ENCODE measurements around the gene CTU1. TPM values are rescaled to one million over a fixed set of nuclear protein-coding genes. Genes with fewer than 3 reads are reported as not detected.

Gene CTU1
- total RNA-seq, 3 donors from 2014 or later (not counting 1 experiment from before 2014, with no cell fraction given), result 2.5 to 6.5 (median 3.8) TPM

DNA sequence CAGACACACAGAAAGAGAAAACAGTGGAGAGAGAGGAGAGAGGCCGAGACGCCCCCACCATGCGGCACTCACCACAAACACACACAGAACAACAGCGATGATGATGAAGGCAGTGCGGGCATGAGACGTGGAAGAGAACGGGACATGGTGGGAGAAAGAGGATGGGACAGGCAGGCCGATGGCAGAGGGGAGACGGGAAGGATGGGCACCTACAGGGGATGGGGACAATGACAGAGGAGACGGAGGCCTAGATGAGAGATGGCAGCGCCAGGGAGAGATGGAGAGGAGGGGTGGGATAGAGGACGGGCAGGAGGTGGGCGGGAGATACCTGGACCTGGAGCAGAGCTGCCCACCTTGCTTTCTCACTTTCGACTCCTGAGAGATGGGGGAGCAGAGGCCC, 24.4 kb downstream of the CTU1 start:
- no peaks in the 10 kb centered on the region for H3K27me3 ChIP-seq (ENCODE audit: control insufficient read depth, insufficient read depth, low read length)
- no peaks in the 10 kb centered on the region for H3K36me3 ChIP-seq (ENCODE audit: control insufficient read depth, insufficient read depth, low read length)
- TF ChIP-seq, protein P1, sequence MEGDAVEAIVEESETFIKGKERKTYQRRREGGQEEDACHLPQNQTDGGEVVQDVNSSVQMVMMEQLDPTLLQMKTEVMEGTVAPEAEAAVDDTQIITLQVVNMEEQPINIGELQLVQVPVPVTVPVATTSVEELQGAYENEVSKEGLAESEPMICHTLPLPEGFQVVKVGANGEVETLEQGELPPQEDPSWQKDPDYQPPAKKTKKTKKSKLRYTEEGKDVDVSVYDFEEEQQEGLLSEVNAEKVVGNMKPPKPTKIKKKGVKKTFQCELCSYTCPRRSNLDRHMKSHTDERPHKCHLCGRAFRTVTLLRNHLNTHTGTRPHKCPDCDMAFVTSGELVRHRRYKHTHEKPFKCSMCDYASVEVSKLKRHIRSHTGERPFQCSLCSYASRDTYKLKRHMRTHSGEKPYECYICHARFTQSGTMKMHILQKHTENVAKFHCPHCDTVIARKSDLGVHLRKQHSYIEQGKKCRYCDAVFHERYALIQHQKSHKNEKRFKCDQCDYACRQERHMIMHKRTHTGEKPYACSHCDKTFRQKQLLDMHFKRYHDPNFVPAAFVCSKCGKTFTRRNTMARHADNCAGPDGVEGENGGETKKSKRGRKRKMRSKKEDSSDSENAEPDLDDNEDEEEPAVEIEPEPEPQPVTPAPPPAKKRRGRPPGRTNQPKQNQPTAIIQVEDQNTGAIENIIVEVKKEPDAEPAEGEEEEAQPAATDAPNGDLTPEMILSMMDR (IDR thresholded peaks at IDR 0.05), result no peak
- Mint-ChIP-seq H3K4me1 (peaks cover 0 to 4% of the 10 kb centered on the region in 2 donors), H3K36me3 (no peaks in the 10 kb centered on the region), H3K4me3 (no peak overlapping the region), H3K9me3 (no peaks in the 10 kb centered on the region), H3K27me3 (ENCODE audit: low read depth in 2 of 2) (peaks cover 9 to 12% of the 10 kb centered on the region in 2 donors), H3K27ac (no peak overlapping the region)
- no peak for ATAC-seq
- H3K4me1 ChIP-seq (ENCODE audit: control insufficient read depth, insufficient read depth, low read length), result no peaks in the 10 kb centered on the region
- WGBS (ENCODE audit: insufficient coverage), result 78% methylated on average over 11 of the region's 14 CpGs
- intact Hi-C loops (cut with micrococcal nuclease), result no loop called here
- no peaks in the 10 kb centered on the region for H3K9me3 ChIP-seq (ENCODE audit: control insufficient read depth, insufficient read depth, low read length)
- no peak for DNase-seq
- H3K4me3 ChIP-seq (ENCODE audit: low read length), result no peak overlapping the region
- no peak overlapping the region for H3K27ac ChIP-seq (ENCODE audit: low read length)

DNA sequence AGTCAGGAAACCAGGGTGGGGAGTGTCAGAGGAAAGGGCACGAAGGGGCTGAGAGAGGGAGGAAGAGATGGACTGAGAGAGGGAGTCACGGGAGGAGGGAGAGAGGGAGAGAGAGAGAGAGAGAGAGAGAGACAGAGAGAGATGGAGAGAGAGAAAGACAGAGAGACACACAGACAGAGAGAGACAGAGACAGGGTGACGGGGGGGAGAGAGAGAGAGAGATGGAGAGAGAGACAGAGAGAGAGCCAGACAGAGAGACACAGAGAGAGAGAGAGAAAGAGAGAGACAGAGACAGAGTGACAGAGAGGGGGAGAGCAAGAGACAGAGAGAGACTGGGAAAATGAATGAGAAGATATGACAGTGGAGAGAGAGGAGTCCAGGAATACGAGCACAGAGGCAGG, 25.0 kb downstream of the CTU1 start:
- no peak overlapping the region for H3K27ac ChIP-seq (ENCODE audit: low read length)
- no peaks in the 10 kb centered on the region for H3K4me1 ChIP-seq (ENCODE audit: control insufficient read depth, insufficient read depth, low read length)
- Mint-ChIP-seq H3K27me3 (ENCODE audit: low read depth in 2 of 2) (peaks cover 9 to 12% of the 10 kb centered on the region in 2 donors), H3K4me3 (no peak overlapping the region), H3K4me1 (peaks cover 0 to 4% of the 10 kb centered on the region in 2 donors), H3K9me3 (no peaks in the 10 kb centered on the region), H3K27ac (no peak overlapping the region), H3K36me3 (no peaks in the 10 kb centered on the region)
- no peak overlapping the region for H3K4me3 ChIP-seq (ENCODE audit: low read length)
- H3K9me3 ChIP-seq (ENCODE audit: control insufficient read depth, insufficient read depth, low read length), result no peaks in the 10 kb centered on the region
- TF ChIP-seq, protein P1 (IDR thresholded peaks at IDR 0.05), result no peak
- WGBS (ENCODE audit: insufficient coverage), result 45% methylated on average over 4 of the region's 4 CpGs
- ATAC-seq (no peak), DNase-seq (no peak)
- no peaks in the 10 kb centered on the region for H3K27me3 ChIP-seq (ENCODE audit: control insufficient read depth, insufficient read depth, low read length)
- H3K36me3 ChIP-seq (ENCODE audit: control insufficient read depth, insufficient read depth, low read length), result no peaks in the 10 kb centered on the region
- intact Hi-C loops (cut with micrococcal nuclease), result no loop called here

DNA sequence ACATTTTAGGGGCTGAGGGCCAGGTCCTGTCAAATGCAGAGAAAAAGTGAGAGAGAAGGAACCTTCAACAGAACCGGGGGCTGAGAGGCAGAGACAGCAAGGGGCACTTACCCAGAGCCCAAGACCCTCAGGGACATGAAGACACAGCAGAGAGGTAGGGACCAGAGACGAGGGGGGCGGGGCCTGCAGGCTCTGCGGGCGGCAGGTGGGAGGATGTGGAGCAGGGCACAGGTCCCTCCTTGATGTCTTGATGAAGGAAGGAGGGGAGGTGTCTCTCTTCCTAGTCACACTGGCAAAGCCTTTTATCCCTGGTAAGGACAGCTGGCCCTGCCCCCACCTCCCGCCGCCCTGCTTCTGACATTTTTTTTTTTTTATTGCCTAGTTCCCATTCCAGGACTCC, 25.6 kb downstream of the CTU1 start, which contains the start of gene KLK14:
Gene KLK14, minus strand, starts transcription at position 277 of the 400 bp plus-strand sequence. Its CDS starts 273 bp downstream, at position 4.
- Mint-ChIP-seq H3K27me3 (ENCODE audit: low read depth in 2 of 2) (peaks cover 9 to 12% of the 10 kb centered on the region in 2 donors), H3K27ac (no peak within 1 kb of the TSS), H3K36me3 (no peaks in the 10 kb centered on the region), H3K4me1 (peaks cover 0 to 4% of the 10 kb centered on the region in 2 donors), H3K9me3 (no peaks in the 10 kb centered on the region), H3K4me3 (no peak within 1 kb of the TSS)
- no peak for DNase-seq
- WGBS (ENCODE audit: insufficient coverage), result 57% methylated on average over 7 of the region's 7 CpGs
- Histone ChIP-seq H3K27me3 (ENCODE audit: control insufficient read depth, insufficient read depth, low read length) (no peaks in the 10 kb centered on the region), H3K9me3 (ENCODE audit: control insufficient read depth, insufficient read depth, low read length) (no peaks in the 10 kb centered on the region), H3K27ac (ENCODE audit: low read length) (no peak within 1 kb of the TSS), H3K36me3 (ENCODE audit: control insufficient read depth, insufficient read depth, low read length) (no peaks in the 10 kb centered on the region), H3K4me3 (ENCODE audit: low read length) (no peak within 1 kb of the TSS), H3K4me1 (ENCODE audit: control insufficient read depth, insufficient read depth, low read length) (no peaks in the 10 kb centered on the region)
- ATAC-seq, result no peak
- intact Hi-C loops (cut with micrococcal nuclease), result no loop called here
- TF ChIP-seq, protein P1 (IDR thresholded peaks at IDR 0.05), result no peak

GRCh38 chr19:51081476-51081875, 26.7 kb downstream of the CTU1 start:
- Mint-ChIP-seq H3K27me3 (ENCODE audit: low read depth in 2 of 2) (peaks cover 12 to 14% of the 10 kb centered on the region in 2 donors), H3K4me3 (no peak overlapping the region), H3K27ac (no peak overlapping the region), H3K36me3 (no peaks in the 10 kb centered on the region), H3K9me3 (no peaks in the 10 kb centered on the region), H3K4me1 (peaks cover 0 to 4% of the 10 kb centered on the region in 2 donors)
- Histone ChIP-seq H3K27me3 (ENCODE audit: control insufficient read depth, insufficient read depth, low read length) (no peaks in the 10 kb centered on the region), H3K27ac (ENCODE audit: low read length) (no peak overlapping the region), H3K9me3 (ENCODE audit: control insufficient read depth, insufficient read depth, low read length) (no peaks in the 10 kb centered on the region), H3K4me1 (ENCODE audit: control insufficient read depth, insufficient read depth, low read length) (no peaks in the 10 kb centered on the region), H3K36me3 (ENCODE audit: control insufficient read depth, insufficient read depth, low read length) (no peaks in the 10 kb centered on the region), H3K4me3 (ENCODE audit: low read length) (no peak overlapping the region)
- WGBS (ENCODE audit: insufficient coverage), result 87% methylated on average over 14 of the region's 14 CpGs
- DNase-seq (no peak), ATAC-seq (no peak)
- intact Hi-C loops (cut with micrococcal nuclease), result no loop called here
- TF ChIP-seq, protein P1 (IDR thresholded peaks at IDR 0.05), result no peak

Data from natural killer cell (primary cell).